Activated CD4-positive, alpha-beta T cell treated with anti-CD3 and anti-CD28 coated beads for 4 hours (primary cell): ENCODE data around the gene SLC25A51.
"Not testable (repeated sequence)": the region's sequence is repeated elsewhere in the genome, so short reads cannot be mapped to it uniquely, and the experiment has no call there.

ENCODE experiments used
- DNase-seq, 2 donors: peaks; one replicate each; pipeline ENCODE4 v3.0.0-alpha.2; 2020

SLC25A51 gene

DNA sequence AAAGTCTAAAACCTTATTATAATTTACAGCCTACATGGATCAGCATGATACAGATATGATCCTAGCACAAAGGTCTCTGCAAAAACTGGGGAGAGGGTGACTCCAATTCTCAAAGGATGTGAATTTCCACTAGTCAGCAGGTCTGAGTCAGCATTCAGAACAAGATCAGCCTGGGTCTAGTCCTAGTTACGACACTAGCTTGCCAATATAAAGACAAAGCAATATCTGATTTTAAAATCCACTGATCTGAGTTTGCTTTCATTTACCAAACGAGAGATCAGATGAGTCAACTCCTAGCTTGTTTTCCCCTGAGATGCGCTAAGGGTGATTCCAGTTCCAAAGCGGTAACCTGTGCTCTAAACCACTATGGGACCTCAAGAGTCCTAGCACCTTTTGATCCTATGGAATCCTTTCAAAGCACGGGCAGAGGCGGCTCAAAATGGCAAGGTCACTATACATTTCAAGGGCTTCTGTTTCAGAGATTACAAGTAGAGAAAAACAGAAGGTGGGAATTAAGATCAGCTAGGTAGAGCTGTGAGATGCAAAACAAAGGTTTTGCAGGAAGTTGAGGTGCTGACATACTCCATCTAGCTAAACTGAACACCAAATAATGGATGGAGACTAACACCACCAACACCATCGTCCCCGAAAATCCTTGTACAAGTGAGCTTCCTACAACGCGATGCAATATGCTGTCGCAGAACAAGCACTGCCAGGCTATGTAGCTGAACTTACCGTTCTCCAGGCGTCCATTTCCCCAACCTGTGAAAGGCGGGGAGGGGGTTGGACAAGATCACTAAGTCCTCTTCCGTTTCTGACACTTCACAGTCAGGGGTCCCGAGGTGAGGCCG is 906 bp downstream of the SLC25A51 start:
- peak in 1 of 2 donors; percentile 12 for DNase-seq

GRCh38 chr9:37902131-37902530 is 1.8 kb downstream of the SLC25A51 start:
- DNase-seq: no peak

- DNase-seq: no peak
Measured at GRCh38 chr9:37899041-37899440, 4.9 kb downstream of the SLC25A51 start.

GRCh38 chr9:37897665-37898064 is 6.3 kb downstream of the SLC25A51 start:
- DNase-seq: no peak

DNA sequence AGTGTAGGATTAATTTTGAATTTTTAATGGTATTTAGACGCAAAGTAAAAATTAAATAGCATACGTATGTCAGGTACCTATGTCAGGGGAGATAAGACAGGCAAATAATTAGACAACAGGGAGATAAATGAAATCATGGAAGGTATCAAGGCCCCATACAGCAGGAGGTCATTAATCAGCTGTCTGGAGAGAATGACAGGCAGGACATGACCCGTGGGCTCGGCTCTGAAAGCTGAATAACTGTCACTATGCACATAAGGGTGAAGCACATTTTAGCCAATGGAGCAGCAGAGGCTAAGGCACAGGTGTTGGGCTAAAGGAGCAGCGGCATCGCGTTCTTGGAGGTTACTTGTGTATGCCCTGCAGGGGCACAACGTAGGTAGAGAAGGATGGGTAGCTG is 11.9 kb downstream of the SLC25A51 start:
- no peak for DNase-seq

DNA sequence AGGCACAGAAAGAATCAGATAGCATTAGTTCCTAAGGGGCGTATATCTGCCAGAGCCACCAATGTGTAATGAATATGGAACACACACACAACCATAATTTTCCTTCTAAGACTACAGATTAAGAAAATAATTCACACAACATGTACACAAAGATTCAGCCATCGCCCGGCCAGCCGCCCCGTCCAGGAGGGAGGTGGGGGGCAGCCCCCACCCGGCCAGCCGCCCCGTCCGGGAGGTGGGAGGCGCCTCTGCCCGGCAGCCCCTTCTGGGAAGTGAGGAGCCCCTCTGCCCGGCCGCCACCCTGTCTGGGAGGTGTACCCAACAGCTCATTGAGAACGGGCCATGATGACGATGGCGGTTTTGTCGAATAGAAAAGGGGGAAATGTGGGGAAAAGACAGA is 12.9 kb downstream of the SLC25A51 start:
- not testable (repeated sequence) for DNase-seq

GRCh38 chr9:37889536-37889935 is 14.4 kb downstream of the SLC25A51 start:
- no peak for DNase-seq

- not testable (repeated sequence) for DNase-seq
Measured at GRCh38 chr9:37887977-37888583, 15.8 kb downstream of the SLC25A51 start.

- DNase-seq: no peak
Measured at GRCh38 chr9:37880916-37881479, 22.9 kb downstream of the SLC25A51 start.

DNA sequence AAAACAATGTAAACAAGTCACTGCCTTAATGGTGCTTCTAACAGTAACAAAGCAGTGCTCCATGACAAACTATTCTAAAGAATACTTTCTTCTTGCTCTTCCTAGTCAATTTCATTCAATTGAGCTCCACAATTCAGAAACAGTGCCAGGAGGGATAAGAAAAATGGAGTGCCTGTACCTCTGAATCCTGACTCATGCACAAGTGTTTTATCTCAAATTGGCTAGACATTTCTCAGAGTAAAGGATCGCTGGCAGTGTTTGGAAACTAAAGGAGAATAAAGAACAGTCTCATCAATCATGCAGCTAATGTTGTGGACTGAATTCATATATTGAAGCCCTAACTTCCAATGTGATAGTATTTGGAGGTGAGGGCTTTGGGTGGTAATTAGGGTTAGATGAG is 27.6 kb downstream of the SLC25A51 start:
- DNase-seq: no peak

DNA sequence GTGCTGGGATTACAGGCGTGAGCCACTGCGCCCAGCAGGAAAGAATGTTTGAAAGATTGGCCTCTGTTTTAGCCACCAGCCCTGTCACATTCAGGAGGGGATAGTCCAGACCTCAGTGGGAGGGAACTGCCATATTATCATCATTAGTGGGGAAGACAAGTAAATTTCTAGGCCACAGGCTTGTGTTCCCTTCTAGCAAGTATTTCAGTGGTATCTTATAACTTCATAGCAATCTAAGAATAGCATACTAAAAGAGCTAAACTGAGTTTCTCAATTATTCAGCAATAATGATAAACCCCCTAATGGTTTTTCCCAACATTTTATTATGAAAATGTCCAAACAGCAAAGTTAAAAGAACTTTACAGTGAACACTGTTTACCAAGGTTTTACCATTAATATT is 30.0 kb downstream of the SLC25A51 start:
- DNase-seq: no peak

DNA sequence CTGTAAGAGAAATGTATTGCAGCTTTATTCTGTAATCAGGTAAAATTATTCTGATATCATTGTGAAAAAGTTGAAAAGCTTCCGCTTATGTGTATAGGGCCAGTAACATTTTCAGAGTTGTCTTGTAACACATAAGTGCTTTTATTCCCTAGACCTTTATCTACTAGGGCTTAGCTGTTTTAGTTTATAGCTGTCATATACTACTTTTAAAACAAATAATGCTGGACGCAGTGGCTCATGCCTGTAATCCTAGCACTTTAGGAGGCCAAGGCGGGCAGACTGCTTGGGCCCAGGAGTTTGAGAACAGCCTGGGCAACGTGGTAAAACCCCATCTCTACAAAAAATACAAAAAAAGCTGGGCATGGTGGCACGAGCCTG is 33.1 kb downstream of the SLC25A51 start:
- no peak for DNase-seq

DNA sequence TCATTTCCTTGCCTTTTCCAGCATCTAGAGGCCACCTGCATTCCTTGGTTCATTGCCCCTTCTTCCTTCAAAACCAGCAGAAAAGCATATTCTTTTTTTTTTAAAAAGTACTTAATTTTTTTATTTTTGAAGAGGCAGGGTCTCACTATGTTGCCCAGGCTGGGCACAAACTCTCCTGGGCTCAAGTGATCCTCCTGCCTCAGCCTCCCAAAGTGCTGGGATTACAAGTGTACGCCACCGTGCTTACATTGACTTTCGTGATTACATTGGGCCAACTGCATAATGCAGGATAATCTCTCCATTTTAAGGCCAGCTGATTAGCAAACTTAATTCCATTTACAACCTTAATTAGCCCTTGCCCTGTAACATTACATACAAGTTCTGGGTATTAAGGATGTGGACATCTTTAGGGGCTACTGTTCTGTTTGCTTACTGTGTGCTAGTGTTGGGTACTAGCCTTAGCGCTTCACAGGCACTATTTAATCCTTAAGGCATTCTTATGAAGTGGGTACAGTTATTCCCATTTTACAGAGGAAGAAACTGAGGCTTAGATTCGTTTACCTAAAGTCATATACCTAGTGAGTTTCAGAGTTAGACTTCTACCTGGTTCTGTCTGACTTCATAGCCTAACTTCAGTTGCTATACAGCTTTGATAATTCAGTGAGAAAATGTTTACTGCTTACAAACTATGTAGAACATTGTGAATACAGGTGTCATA is 33.7 kb downstream of the SLC25A51 start:
- no peak for DNase-seq

GRCh38 chr9:37862530-37862929 is 41.4 kb downstream of the SLC25A51 start:
- no peak for DNase-seq

GRCh38 chr9:37859043-37859442 is 44.9 kb downstream of the SLC25A51 start:
- no peak for DNase-seq

- DNase-seq: no peak
Measured at GRCh38 chr9:37856551-37856950, 47.4 kb downstream of the SLC25A51 start.

DNA sequence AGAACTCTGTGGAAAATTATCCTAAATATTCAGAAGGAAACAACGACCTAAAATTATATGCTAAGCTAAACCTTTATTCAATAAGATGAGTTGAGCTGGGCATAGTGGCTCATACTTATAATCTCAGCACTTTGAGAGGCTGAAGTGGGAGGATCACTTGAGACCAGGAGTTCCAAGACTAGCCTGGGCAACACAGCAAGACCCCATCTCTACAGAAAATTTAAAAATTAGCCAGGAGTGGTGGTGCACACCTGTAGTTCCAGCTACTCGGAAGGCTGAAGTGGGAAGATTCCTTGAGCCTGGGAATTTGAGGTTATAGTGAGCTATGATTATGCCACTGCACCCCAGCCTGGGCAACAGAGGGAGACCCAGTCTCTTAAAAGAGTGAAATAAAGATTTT is 51.7 kb downstream of the SLC25A51 start:
- no peak for DNase-seq

DNA sequence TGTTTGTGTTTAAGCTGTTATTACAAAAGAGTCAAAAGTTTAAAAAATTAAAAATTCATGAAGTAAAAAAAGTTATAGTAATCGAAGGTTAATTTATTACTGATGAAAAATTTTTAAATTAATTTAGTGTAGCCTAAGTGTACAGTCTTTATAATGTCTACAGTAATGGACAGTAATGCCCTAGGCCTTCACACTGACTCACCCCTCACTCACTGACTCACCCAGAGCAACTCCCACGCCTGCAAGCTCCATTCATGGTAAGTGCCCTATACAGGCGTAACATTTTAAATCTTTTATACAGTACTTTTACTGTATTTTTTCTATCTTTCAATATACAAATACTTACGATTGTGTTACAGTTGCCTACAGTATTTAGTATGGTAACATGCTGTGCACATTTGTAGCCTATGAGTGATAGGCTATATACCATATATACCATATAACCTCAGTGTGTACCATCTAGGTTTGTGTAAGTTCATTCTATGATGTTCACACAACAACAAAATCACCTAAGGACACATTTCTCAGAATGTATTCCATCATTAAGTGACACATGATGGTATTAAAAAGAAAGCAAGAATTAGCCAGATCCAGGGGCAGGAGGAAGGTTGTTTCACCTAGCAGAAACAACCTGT is 63.2 kb downstream of the SLC25A51 start:
- peak in 1 of 2 donors; percentile 4 for DNase-seq

DNA sequence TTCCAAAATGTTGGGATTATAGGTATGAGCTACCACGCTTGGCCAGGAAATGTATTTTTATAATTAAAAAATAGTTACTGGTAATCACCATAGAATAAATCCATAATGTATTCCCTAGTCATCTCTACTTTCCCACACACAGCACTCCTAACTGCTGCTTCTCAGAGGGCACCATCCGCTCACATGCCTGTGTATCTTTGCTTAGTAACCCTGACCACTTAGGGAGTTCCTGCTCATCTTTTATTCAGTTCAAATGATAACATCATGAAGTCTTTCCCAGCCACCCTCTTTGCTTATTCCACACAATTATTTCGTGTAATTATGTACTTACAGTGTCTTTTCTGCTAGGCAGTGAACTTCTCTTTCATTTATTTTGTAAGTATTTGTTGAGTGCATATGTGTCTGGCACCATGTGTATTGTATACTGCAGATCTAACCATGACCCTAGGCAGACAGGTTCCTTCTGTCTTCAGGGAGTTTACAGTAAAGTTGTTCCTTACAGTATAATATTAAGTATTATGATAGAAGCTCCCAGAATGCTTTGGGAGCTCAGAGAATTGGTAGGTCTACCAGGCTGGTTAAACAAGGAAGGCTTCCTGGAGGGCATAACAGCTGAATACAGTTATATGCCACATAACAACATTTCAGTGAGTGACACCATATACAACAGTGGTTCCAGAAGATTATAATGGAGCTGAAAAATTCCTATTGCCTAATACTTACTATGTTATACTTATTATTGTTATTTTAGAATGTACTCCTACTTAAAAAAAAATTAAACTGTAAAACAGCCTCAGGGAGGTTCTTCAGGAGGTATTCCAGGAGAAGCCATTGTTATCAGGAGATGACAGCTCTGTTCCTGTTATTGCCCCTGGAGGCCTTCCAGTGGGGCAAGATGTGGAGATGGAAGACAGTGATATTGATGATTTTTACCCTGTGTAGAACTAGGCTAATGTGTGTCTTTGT is 64.1 kb downstream of the SLC25A51 start:
- DNase-seq: no peak
